Measurements from ENCODE around the gene GPC6.

Gene GPC6

GRCh38 chr13:93794197-93794885 is 567.7 kb downstream of the GPC6 start:
- DNase-seq = no peak

GRCh38 chr13:93797463-93797862 is 570.9 kb downstream of the GPC6 start:
- DNase-seq = no peak

DNA sequence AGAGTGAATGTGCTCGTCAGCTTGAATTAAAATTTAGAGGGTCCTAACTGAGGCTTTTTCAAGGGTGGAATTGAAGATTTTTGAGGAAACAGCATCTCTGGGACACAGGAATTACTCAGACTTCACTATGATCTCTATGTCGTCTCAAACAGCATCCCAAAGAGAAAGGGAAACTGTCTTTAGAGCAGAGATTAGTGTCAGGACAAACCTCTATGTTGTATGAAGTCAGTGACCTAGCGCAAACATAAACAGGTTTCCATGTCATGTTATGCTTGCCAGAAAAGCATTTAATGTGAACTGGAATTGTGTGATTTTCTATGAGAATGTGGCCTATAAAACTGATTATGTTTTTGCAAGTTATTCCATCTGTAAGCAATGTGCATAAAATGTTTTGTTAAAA is 573.7 kb downstream of the GPC6 start:
- DNase-seq = no peak

GRCh38 chr13:93805736-93806135 is 579.1 kb downstream of the GPC6 start:
- DNase-seq = no peak

GRCh38 chr13:93806861-93807260 is 580.3 kb downstream of the GPC6 start:
- no peak for DNase-seq

GRCh38 chr13:93810264-93810663 is 583.7 kb downstream of the GPC6 start:
- DNase-seq = no peak

GRCh38 chr13:93811071-93811737 is 584.6 kb downstream of the GPC6 start:
- no peak for DNase-seq

DNA sequence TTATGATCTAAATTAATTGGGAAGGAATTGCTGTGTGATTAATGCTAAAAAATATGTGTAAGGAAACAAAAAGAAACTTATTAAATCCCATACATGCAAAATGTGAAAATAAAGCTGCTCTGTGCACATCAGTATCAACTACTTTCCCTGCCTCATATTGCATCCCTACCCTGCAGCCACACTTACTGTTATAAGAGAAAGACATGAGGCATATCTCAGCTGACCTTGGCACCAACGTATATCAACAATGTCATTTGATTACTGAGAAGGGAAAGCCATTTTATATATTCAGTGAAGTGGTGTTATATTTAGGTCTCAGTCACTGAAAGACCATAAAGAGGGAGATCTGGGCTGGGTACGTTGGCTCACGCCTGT is 585.1 kb downstream of the GPC6 start:
- DNase-seq = no peak

DNA sequence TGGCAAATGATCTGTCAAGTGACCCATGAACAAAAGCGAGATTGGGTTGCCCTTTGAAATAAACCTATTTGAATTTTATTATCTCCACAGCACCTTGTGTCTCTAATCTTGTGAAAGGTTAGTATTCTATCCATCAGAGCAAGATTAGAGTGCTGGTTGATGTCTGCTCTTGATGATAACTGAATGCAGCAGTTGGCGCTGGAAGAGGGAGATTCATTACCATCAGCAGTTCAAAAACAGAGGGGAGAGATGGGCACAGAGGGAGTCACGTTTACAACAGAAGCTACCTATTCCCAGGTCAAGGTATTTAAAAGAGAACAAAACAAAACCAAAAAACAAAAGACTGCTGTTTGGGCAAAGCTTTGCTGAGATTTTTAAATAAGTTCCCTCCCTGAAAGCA is 588.1 kb downstream of the GPC6 start:
- DNase-seq = no peak

DNA sequence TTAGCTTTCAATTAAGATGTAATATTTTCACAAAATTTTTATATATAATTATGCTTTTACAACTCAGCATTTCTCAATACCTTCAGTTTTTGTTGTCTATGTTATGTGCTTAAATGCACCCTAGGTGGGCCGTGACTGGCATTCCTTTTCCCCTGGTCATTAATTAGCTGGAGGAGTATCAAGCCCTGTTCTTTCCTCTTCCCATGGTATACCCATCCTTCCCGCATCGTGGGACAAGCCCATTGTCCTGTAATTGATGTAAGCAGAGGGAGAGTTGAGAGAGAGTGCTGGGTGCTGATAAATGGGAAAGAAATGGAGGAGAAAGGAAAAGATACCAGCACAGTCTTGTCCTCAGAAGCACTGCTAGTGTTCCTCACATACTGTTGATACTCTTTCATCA is 591.7 kb downstream of the GPC6 start:
- no peak for DNase-seq

DNA sequence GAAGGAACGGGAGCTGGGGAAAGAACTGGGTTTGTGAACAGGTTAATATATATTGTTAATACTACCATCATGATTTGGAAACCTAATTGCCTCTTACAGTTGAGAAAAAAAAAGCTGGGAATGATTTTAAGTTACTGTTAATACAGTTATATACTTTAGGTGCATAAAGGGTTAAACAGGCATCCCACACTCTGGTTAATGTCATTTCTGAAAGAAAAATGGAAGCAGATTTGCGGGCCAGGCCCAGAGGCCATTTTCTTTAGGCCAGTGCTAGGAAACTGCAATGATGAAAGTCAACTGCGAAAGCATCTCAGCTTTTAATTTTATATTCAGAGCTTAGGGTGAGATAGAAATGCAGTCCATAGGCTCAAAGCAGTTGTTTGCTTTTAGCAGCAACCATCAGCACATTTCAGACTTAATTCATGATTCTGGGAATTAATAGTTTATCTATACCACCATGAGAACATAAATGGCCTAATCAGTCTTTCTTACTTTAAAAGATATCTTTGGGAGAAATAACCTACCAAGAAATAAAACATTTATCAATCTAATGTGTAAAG is 592.8 kb downstream of the GPC6 start:
- no peak for DNase-seq

- no peak for DNase-seq
Observed at GRCh38 chr13:93824286-93824685, 597.7 kb downstream of the GPC6 start.

DNA sequence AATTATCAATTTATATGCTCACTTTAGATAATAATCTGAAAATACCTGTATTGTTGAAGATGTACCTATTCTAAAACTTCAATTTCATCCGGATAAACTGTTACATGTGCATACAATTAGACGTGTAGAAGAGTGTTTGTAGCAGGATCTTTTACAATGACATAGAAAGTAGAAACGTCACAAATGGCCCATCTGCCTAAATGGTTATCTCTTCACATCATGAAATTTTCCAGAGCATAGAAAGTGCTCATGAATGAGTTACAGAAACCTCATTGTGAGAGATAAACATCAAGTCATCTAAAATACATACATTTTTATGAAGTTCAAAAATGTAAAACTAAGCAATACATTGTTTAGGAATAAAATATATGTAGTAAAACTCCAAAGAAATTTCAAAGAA is 607.4 kb downstream of the GPC6 start:
- no peak for DNase-seq

DNA sequence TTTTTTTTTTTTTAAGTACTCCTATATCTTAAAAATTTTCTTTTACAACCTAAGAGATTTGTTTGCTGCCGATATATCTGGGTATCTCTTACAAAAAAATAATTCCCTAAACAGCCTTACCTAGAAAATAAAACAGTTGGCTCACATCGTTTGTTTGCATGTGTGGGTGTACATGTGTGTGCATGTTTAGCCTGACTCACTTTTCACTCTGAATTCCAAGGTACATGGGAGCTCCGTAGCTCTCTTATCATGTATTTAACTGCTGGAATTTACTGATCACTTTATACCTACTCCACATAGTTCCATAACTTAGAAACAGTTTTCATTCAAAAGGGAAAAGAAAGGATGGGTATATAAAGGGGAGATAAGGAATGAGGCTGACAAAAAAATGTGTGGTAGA is 616.5 kb downstream of the GPC6 start:
- DNase-seq = no peak

DNA sequence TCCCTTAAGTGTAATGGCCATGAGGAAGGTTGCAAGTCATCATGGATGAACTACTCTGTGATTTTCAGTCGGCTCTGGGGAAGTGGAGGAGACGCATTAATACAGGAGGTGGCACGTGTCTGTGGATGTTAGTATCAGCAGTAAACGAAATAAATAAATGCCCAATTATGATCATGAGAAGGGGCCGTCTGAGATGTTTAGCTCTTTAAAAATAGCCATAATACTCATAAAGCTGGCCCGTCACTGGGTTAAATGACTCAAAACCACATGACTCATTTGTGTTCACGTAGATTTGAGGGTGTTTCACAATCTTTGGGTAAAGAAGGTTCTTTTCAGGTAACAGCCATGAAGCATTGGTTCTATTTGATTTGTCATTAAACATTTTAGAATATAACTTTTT is 620.6 kb downstream of the GPC6 start:
- DNase-seq = no peak

GRCh38 chr13:93848247-93848646 is 621.6 kb downstream of the GPC6 start:
- no peak for DNase-seq

DNA sequence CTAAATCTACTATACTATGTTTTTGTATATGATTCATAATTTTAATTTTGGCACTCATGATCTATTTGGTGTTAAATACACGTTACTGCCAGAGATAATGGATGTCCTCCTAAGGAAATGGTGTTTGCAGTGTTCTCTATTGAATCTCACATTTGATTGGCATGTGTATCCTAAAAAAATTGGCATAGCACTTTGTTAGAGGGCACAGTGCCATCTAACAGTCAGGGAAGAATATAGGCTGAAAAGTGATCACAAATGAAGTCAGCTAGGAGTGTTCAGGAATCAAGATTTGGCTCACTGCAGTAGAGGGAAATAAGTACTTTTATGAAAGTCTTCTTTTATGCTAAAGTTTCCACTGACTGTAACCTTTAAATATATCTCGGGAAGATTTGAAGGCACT is 624.6 kb downstream of the GPC6 start:
- no peak for DNase-seq

GRCh38 chr13:93853912-93854311 is 627.3 kb downstream of the GPC6 start:
- DNase-seq = no peak

DNA sequence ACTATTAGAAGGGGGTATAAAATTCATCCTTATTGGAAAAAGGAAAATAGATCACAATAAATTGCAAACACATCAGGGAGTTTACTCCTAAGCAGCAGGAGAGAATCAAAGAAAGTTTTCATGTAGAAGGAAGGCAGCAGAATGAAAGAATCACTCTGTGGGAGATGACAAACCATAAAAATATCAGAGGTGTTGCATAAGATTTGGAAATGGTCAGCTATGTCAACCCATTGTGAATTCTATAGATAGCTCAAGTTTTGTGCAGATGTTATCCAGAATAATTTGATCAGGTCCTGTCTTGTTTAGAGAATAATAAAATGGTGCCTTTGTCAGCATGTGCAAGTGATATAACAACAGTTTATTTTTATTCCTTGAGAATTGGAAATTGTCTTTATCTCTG is 630.5 kb downstream of the GPC6 start:
- no peak for DNase-seq

- DNase-seq = no peak
Observed at GRCh38 chr13:93859716-93860115, 633.1 kb downstream of the GPC6 start.

GRCh38 chr13:93861818-93862217 is 635.2 kb downstream of the GPC6 start:
- no peak for DNase-seq

- no peak for DNase-seq
Observed at GRCh38 chr13:93862259-93862658, 635.7 kb downstream of the GPC6 start.

DNA sequence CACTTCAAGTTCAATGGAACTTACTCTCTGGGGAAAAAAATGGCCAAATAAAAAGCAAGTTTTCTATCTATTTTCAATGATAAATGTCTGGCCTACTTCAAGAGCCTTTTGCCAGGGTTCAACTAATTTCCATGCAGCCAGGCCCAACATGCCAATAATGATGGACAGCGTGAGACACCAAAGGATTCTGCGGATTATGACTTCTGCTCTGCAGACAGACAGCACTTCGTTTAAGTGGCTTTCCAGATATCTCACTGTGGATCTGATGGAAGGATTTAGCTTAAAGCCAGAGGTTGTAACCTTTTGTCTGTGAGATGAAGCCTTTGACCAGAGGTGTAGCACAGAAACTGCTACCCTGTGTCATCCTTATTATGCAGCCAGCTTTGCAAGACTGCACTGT is 638.6 kb downstream of the GPC6 start:
- DNase-seq = no peak

- DNase-seq = no peak
Observed at GRCh38 chr13:93867481-93867880, 640.9 kb downstream of the GPC6 start.

GRCh38 chr13:93872376-93872775 is 645.8 kb downstream of the GPC6 start:
- DNase-seq = no peak
